Activated naive CD4-positive, alpha-beta T cell treated with Interleukin-2 at 50 U/mL for 16 hours (primary cell): ENCODE measurements around the gene TENM3.

Source experiments
- DNase-seq: peaks from one replicate; pipeline ENCODE4 v3.0.0-alpha.2; 2020

TENM3 gene

GRCh38 chr4:182577411-182577810 lies 334.2 kb downstream of the TENM3 start:
- no peak for DNase-seq

DNA sequence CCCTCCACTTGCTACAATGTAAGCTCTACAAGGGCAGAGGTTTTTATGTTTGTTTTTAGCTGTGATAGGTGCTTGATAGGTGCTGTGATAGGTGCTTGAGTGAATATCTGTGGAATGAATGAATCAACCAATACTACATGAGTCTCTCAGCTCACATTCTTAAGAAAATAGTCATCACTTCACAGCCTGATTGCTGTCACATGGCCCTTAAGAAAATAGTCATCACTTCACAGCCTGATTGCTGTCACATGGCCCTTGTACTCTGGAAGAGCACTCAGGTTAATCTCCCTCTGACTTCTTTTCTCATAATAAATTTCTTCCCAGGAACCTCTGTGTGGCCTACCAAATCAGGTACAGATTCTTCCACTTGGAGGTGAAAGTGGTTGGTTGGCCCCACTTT lies 335.2 kb downstream of the TENM3 start:
- DNase-seq = no peak

DNA sequence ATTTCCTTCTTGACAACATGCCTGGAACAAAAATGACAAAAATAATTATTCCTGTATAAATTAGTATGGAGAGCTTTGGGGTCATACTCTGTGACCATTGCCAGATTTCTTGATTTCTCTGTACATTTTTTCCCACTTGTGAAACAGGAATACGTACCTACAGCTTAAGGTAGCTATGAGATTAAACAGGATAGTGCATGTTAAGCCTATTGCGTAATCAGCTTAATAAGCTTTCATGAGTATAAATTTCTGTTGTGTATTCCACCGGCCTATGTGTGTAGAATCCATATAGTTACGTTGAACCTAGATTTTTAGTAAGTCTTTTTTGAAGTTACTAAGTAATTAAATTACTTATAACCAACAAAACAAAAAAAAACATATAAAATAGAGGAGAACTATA lies 339.0 kb downstream of the TENM3 start:
- no peak for DNase-seq

DNA sequence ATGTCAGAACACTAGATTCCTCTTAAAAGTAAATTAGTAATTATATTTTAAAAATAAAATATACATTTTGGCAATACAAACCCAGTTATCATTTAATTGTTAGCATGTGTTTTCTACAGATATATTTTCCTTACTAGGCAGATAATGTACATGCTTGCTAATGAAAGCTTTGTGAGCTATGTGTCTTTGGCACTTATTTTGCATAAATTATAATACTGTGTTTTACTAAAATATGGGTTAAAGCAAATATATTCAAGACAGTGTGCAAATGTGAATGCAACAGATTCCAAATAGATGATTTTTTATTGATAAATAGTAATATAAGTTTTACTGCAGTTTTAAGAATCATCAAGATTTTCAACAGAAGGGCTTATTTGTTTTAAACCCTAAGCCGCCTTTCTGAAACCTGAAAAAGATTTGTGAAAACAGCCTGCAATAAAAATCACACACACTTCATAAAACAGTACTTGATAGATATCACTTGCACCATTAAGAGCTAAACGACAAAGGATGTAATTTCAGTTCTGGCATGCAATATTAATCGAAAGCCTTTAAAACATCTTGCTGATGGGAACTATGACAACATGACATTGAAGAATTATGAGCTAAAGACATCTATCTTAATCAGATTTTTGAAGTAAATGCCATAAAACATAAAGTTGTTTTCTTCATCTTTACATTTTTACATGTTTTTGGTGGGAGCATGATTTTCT lies 340.7 kb downstream of the TENM3 start:
- no peak for DNase-seq

DNA sequence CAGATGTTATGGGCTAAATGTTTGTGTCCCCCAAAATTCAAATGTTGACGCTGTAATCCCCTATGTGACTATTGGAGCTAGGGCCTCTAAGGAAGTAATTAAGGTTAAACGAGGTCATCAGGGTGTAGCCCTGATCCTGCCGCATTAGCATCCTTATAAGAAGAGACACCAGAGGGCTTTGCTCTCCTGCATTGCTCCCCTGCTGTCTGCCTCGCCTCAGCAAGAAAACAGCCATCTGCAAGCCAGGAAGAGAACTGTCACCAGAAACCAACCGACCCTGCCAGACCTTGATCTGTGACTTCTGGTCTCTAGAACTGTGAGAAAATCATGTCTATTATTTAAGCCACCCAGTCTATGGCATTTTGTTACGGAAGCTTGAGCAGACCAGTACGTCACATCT lies 342.1 kb downstream of the TENM3 start:
- no peak for DNase-seq

DNA sequence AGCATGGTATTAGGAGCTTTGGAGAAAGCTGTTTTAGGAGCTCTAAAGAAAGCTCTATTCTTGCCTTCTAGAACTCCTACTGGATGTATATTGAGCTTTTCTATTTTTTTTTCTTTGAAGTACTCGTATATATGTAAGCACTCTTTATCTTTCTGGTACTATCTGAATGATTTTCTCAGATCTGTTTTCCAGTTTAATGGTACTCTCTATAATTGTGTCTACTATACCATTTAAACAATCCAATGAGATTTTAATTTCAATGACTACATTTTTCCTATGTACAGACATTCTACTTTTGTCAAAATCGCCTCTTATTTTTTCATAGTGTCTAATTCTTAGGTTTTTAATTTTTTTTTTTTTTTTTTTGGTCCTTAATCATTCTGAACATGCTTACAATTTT lies 345.9 kb downstream of the TENM3 start:
- no peak for DNase-seq

- DNase-seq = no peak
Observed at GRCh38 chr4:182593402-182593801, 350.2 kb downstream of the TENM3 start.

GRCh38 chr4:182593864-182594263 lies 350.7 kb downstream of the TENM3 start:
- DNase-seq = no peak

DNA sequence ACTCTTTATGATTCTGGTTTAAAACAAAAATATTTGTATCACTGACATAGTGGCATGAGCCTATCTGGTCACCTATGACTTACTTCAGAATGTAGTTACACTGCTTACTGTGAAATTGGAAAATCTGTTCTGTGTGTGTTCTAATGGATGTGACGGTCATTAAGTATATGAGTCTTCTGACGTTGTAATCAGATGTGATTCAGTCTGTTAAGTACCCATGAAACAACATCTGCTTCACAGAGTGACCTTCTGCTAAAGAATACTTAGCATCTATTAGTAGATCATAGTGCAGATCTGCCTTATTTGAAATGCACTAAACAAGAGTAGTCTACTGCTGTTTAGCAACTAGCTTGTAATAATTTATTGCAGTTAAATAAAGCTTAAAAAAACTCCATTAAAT lies 356.9 kb downstream of the TENM3 start:
- no peak for DNase-seq

- no peak for DNase-seq
Observed at GRCh38 chr4:182600856-182601255, 357.7 kb downstream of the TENM3 start.

DNA sequence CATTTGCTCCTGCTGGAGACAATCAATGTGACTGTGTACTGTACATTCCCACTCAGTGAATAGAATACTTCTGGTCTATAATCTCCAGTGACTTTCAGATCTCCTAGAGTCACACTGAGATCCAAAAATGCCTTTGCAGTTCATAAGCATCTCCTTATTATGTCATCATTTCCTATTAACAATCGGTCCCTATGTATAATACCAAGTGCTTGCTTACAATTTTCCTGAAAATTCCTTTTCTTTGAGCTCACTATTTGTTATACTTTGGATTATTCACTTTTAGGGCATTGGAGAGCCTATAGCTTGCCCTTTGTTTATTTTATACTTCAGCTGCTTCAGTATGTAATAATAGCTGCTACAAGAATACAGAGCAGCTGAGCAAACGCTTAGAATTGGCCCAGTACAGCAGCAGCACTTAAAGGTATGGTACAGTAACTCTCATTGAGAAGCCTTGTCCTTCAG lies 361.0 kb downstream of the TENM3 start:
- no peak for DNase-seq

DNA sequence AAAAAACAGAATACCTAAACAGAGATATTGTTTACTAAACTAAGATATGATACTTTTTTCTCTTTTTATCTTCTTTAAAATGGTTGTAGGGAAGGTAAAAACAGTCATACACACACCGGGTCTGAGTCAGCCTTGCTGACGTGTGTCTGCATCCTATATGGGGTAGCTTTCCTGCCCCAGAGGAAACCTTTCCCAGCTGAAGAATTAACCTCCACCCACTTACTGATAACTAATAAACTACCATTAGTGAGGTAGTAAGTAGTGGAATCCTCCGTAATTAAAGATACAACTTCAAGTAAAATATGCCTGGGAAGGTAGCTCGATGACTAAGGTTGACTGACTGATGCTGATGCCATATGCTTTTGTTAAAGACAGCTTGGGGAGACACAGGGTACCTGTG lies 361.8 kb downstream of the TENM3 start:
- DNase-seq = no peak

DNA sequence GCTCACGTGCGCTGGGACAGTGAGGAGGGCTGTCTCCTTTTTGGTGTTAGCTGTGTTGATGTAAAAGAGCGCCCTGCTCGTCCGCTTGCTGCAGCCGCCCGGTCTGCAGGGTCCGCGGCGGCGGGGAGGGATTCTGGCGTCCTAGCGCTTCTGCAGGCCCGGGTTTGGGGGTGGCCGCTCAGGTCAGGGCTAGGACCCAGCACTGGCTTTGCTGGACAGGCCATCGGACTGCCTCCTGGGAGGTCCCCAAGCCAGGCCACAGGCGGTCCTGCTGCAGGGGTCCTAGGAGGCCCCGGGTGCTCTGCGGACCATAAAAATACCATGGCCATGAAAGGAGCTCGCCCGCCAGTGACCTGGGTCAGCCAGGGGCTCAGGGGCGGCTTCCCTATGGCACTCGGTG lies 365.3 kb downstream of the TENM3 start:
- DNase-seq = no peak

DNA sequence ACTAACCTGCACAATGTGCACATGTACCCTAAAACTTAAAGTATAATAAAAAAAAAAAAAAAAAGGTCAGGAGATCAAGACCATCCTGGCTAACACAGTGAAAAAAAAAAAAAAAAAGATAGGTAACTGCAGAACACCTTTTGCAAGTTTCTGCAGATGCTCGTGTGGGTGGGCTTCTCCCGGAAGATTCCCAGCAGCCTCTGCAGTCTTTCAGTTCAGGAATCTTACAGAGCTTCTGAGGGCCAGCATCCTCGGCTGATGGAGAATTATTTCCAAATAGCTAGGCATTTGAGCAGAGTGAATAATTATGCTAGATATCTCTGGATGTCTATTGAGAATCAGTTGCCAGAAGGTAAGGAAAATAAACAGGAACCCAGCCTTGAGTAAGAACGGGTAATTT lies 373.3 kb downstream of the TENM3 start:
- DNase-seq = no peak

DNA sequence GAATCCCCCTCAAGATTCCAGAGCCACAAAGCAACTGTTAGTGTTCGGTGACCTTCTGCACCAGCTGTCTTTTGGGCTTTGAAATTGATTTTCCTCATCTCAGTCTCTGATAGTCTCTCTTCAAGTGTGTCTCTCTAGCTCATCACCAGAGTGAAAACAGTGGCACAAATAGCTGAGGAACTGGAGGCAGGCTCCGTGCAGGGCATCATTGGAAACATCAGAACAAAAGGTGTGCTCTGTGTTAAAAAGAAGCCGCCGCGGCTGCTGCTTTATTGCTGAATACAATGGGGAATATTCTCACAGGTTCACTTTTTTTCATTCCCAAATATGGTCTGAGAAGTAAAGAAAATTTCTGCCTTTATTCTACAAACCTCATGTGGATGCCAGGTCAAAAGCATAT lies 376.5 kb downstream of the TENM3 start:
- no peak for DNase-seq

DNA sequence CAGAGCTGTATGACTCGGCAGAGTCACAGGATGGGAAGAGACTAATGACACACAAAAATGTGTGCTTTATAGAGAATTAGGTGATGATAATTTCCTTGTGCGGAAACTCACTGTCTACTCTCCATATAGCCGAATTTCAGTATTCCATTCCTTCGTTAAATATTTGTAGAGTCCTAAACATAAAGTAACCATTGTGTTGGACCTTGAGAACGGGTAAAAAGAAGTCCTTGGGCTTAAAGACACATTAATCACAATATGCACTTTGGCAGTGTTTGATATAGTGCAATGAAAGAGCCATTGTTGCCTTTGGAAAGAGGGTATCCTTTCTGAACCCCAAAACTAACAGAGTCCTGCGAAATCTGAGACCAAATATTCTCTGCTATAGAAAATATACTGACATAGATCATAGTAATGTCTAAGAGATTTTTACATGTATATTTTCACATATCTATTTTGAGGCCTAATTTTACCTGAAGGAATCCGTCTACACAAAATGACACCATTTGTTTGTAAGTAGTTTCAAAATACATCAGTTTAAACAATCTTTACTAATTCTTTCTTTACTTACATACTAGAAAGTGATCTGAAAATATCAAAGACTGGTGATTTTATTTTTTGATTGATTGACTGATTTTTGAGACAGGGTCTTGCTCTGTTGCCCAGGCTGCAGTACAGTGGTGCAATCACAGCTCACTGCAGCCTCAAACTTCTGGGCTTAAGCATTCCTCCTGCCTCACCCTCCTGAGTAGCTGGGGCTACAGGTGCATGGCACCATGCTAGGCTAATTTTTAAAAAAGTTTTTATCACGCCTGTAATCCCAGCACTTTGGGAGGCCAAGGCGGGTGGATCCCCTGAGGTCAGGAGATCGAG lies 377.1 kb downstream of the TENM3 start:
- DNase-seq = no peak

- DNase-seq = no peak
Observed at GRCh38 chr4:182624281-182624680, 381.1 kb downstream of the TENM3 start.

DNA sequence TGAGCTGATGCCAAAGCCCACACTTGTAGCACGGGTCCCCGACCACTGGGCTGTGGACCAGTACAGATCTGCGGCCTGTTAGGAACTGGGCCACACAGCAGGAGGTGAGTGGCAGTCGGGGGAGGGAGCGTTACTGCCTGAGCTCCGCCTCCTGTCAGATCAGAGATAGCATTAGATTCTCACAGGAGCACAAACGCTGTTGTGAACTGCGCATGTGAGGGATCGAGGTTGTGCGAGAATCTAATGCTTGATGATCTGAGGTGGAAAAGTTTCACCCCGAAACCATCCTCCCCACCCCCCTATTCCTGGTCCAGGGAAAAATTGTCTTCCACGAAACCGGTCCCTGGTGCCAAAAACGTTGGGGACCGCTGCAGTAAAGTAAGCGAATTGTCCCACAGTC lies 382.0 kb downstream of the TENM3 start:
- DNase-seq = no peak

- DNase-seq = no peak
Observed at GRCh38 chr4:182627996-182628395, 384.8 kb downstream of the TENM3 start.

DNA sequence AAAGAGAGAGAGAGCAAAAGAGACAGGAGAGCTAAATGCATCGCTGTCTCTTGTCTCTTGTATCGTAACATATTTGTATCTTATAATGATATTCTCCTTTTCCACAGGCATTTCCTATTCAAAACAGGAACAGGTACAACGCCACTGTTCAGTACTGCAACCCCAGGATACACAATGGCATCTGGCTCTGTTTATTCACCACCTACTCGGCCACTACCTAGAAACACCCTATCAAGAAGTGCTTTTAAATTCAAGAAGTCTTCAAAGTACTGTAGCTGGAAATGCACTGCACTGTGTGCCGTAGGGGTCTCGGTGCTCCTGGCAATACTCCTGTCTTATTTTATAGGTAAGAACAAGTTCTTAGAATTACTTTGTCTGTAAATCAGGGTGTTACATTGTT lies 385.3 kb downstream of the TENM3 start:
- DNase-seq = no peak

DNA sequence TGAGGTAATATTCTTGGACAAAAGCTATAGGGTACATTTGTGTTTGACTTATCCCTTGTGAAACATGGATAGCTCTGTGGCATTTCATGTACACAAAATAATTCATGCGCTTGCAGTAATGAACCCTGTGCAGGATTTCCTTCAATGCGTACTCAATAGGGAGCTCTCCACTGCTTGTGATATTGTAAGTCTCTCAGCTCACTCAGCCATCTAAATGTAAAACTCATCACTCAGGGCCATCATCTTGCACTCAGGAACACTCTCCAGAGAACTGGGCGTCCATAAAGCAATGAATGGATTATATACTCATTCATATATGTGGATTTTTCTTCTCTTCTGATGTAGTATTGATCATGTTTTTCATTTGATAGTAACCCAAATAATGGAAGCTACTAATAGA lies 385.9 kb downstream of the TENM3 start:
- DNase-seq = no peak

DNA sequence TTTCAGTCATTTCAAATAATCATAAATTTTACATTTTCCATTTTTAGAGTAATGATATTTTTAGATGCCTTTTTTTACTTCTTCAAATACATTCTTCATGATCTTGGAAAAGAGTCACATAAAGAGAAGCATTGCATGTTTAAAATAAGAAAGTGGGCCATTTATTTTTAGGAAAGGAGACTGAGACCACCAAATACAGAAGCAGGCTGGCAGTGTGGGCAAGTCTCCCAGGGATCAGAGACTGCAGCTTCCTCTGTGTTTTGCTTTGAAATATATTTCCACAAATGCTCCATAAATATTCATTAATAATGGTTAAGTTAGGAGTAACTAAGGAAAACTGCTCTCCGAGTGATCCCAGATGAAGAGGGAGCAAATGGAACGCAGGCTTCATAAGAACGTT lies 397.3 kb downstream of the TENM3 start:
- no peak for DNase-seq

DNA sequence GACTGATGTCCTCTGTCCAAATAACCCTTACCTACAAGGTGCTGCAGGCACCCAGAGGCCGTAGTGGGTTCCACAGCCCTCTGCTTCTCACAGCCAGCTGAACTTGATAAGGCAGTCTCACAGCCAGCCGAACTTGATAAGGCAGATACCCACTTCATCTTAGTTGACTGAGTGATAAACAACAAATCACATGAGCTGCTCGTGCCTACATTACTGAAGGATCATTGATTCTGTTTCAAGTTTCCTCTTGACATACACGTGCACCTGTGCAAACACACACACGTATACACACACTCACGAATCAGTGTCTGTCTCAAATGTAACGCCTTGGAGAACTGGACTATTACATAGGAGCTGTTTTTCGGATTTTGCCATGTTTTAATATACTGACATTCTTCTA lies 397.7 kb downstream of the TENM3 start:
- no peak for DNase-seq

DNA sequence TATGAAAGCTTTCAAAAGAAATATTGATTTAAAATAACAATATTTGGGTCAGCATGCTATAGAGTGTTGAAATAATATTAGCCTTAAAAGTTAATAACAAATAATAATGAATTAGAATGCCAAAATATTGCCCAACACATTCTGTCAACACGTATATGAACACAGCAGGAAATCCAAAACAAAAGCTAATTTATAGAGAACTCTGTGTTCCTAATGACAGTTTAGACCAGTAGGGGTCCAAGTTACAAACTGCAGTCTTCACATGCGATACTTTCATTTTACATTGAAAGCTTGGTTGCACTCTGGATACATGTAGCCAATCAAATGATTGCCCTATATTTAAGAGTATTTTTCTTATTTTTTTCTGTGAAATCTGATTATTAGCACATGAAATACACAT lies 399.6 kb downstream of the TENM3 start:
- DNase-seq = no peak
